HG03196 (cell line): ENCODE data around the gene RPL36AL.
"Not testable (repeated sequence)": the region's sequence is repeated elsewhere in the genome, so short reads cannot be mapped to it uniquely, and the experiment has no call there.

Experiments
- ATAC-seq: cut with Tn5 transposase; IDR thresholded peaks from one replicate; pipeline ENCODE4 v1.9.1; 2021; ENCODE audit not compliant: unreplicated experiment

RPL36AL gene

GRCh38 chr14:49619730-49620129 lies 696 bp downstream of the RPL36AL start:
- no peak for ATAC-seq

GRCh38 chr14:49619273-49619672 lies 1.2 kb downstream of the RPL36AL start:
- not testable (repeated sequence) for ATAC-seq

GRCh38 chr14:49617852-49618519 lies 2.4 kb downstream of the RPL36AL start:
- no peak for ATAC-seq

- no peak for ATAC-seq
Observed at GRCh38 chr14:49615776-49616175, 4.7 kb downstream of the RPL36AL start.

GRCh38 chr14:49614196-49614595 lies 6.2 kb downstream of the RPL36AL start:
- no peak for ATAC-seq

GRCh38 chr14:49612671-49613070 lies 7.8 kb downstream of the RPL36AL start:
- ATAC-seq, result no peak

- ATAC-seq, result no peak
Observed at GRCh38 chr14:49612251-49612650, 8.2 kb downstream of the RPL36AL start.

GRCh38 chr14:49607583-49607982 lies 12.8 kb downstream of the RPL36AL start:
- no peak for ATAC-seq

GRCh38 chr14:49598485-49599300 lies 21.7 kb downstream of the RPL36AL start, which contains the start of gene LRR1:
Gene LRR1, plus strand, starts transcription at chr14:49598940. Its CDS starts 81 bp downstream, at chr14:49599021.
- peak; percentile 59 for ATAC-seq

- no peak for ATAC-seq
Observed at GRCh38 chr14:49598189-49598484, 22.3 kb downstream of the RPL36AL start.

GRCh38 chr14:49594347-49595091 lies 25.9 kb downstream of the RPL36AL start:
- no peak for ATAC-seq

GRCh38 chr14:49593016-49593415 lies 27.4 kb downstream of the RPL36AL start:
- no peak for ATAC-seq

- ATAC-seq, result no peak
Observed at GRCh38 chr14:49589387-49589786, 31.0 kb downstream of the RPL36AL start.

- ATAC-seq, result peak; percentile 35
Observed at GRCh38 chr14:49586673-49587460, 33.6 kb downstream of the RPL36AL start.

- ATAC-seq, result peak; percentile 93
Observed at GRCh38 chr14:49585803-49586672, 34.4 kb downstream of the RPL36AL start, which contains the start of gene RPS29. Gene RPS29, minus strand, starts transcription at chr14:49586380. Its CDS starts 34 bp downstream, at chr14:49586346.

GRCh38 chr14:49584981-49585640 lies 35.3 kb downstream of the RPL36AL start:
- ATAC-seq, result not testable (repeated sequence)

- no peak for ATAC-seq
Observed at GRCh38 chr14:49584058-49584457, 36.4 kb downstream of the RPL36AL start.

GRCh38 chr14:49583629-49584028 lies 36.8 kb downstream of the RPL36AL start:
- no peak for ATAC-seq
